OCI-LY7 (cell line): ENCODE results near the gene MAP7D1. TPM values are rescaled to one million over a fixed set of nuclear protein-coding genes. Genes with fewer than 3 reads are reported as not detected.

Source experiments
- BruUV-seq: library from RNA; stranded (reverse); fragments of 400-500 nt; replicated peaks from 2 replicates; lab custom pipeline; 2021; lab: Mats Ljungman, UMichigan
- CTCF ChIA-PET: fragments of 300-600 bp; sonication (Branson Sonifier 250); formaldehyde crosslinking; loops from one replicate; lab custom pipeline; 2022; ENCODE audit warnings: antibody characterized with exemption; ENCODE audit not compliant: unreplicated experiment; lab: Charles Lee
- POLR2A ChIA-PET: fragments of 300-600 bp; sonication (Branson Sonifier 250); formaldehyde crosslinking; loops from one replicate; lab custom pipeline; 2022; ENCODE audit warnings: antibody characterized with exemption; lab: Charles Lee
- DNase-seq: peaks from one replicate; pipeline ENCODE4 v3.0.0-alpha.2; 2015; ENCODE audit warnings: low spot score
- H2AFZ ChIP-seq: fragments of 200-600 bp; sonication (generic), shearing (Covaris generic); 2 replicates; pipeline ENCODE4 v1.6.1; 2014; ENCODE audit warnings: mild to moderate bottlenecking, antibody characterized with exemption, low read length, moderate library complexity
- H3K27ac ChIP-seq: fragments of 200-600 bp; sonication (generic); 2 replicates; pipeline ENCODE4 v1.5.1; 2014; ENCODE audit warnings: mixed run types, low read depth, mild to moderate bottlenecking, moderate library complexity, low read length, inconsistent platforms; ENCODE audit not compliant: poor library complexity, severe bottlenecking
- H3K36me3 ChIP-seq: fragments of 200-600 bp; sonication (generic); 2 replicates; pipeline ENCODE4 v1.6.1; 2014; ENCODE audit warnings: mild to moderate bottlenecking, antibody characterized with exemption, low read length, moderate library complexity, mixed read lengths; ENCODE audit not compliant: insufficient read depth
- H3K4me1 ChIP-seq: fragments of 200-600 bp; sonication (generic); 2 replicates; pipeline ENCODE4 v1.5.1; 2014; ENCODE audit warnings: mild to moderate bottlenecking, low read length; ENCODE audit not compliant: insufficient read depth, poor library complexity, severe bottlenecking
- H3K4me2 ChIP-seq: fragments of 200-600 bp; sonication (generic); 2 replicates; pipeline ENCODE4 v1.6.1; 2014; ENCODE audit warnings: mild to moderate bottlenecking, low read length
- H3K4me3 ChIP-seq: fragments of 200-600 bp; sonication (generic); 2 replicates; pipeline ENCODE4 v1.5.1; 2014; ENCODE audit warnings: mild to moderate bottlenecking, low read depth, low read length; ENCODE audit not compliant: poor library complexity, severe bottlenecking
- H3K79me2 ChIP-seq: fragments of 200-600 bp; sonication (generic); 2 replicates; pipeline ENCODE4 v1.6.1; 2016; ENCODE audit warnings: low read depth, mild to moderate bottlenecking, low read length, moderate library complexity, mixed read lengths; ENCODE audit not compliant: insufficient read depth
- H3K9me2 ChIP-seq: fragments of 200-600 bp; sonication (generic); 2 replicates; pipeline ENCODE4 v1.6.1; 2016; ENCODE audit warnings: mild to moderate bottlenecking, low read length, mixed read lengths; ENCODE audit not compliant: insufficient read depth
- H3K9me3 ChIP-seq: fragments of 200-600 bp; sonication (generic); 2 replicates; pipeline ENCODE4 v1.6.1; 2014; ENCODE audit warnings: mild to moderate bottlenecking, mixed run types, low read length, mixed read lengths
- H4K20me1 ChIP-seq: fragments of 200-600 bp; sonication (generic); 2 replicates; pipeline ENCODE4 v1.6.1; 2014; ENCODE audit warnings: mild to moderate bottlenecking, antibody characterized with exemption, low read length, moderate library complexity, mixed read lengths; ENCODE audit not compliant: insufficient read depth
- EZH2phosphoT487 ChIP-seq: fragments of 200-600 bp; sonication (generic); IDR thresholded peaks from 2 replicates; pipeline ENCODE4 v1.6.1; 2018; ENCODE audit warnings: low read depth, borderline replicate concordance, mild to moderate bottlenecking, mixed run types, antibody characterized with exemption, low read length, moderate library complexity, mixed read lengths
- intact Hi-C: fragments of 100-400 bp; cut with micrococcal nuclease; formaldehyde crosslinking; loops from one replicate; pipeline ENCODE4 v1.10.0; 2022; ENCODE audit not compliant: unreplicated experiment
- total RNA-seq, 2 experiments: library from RNA; depleted of rRNA in 1 of 2; stranded (reverse); fragments of >200 nt in 1 of 2; shearing (Covaris generic) in 1 of 2; gene quantifications; 2 replicates each; pipeline ENCODE4 v1.2.3, GENCODE V29; 2014 to 2022
- TF ChIP-seq, protein P1 (sequence below): fragments of 200-600 bp; sonication (generic); conservative IDR thresholded peaks from 2 replicates; pipeline ENCODE4 v1.5.1; 2014; ENCODE audit warnings: mild to moderate bottlenecking, antibody characterized with exemption, low read length, moderate library complexity, mixed read lengths

Gene MAP7D1
- total RNA-seq, 2 experiments from 2014 or later = 61.2 to 101 TPM

DNA sequence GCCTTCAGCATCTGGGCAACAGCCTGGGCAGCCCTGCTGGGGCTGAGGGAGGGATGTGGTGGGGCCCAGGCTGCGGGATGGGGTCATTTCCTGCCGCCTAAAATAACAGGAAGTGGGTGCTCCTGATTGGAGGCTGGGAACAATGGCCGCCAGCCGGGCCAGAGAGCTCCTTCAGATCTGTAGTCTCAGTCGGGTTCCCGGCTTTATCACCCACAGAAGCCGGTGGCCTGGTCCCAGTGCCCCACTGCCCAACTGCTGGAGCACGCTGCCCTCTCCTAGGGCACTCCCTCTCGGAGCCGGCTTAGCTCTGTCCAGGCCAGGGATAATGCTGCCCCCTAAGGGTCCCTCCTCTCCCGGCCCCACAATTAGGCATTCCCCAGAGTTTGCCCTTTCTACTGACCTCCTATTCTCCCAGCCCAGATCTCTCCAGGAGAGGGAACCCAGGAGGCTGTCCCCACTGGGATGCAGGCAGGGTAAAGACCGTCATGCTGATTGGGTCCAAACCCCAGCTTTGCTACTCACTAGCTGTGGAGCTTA is 5.1 kb downstream of the MAP7D1 start:
- Histone ChIP-seq H3K27ac (peak overlapping the region; percentile 87), H3K4me2 (peak overlapping the region; percentile 89), H3K9me2 (no peaks in the 10 kb centered on the region), H3K4me1 (peaks cover 64% of the 10 kb centered on the region), H4K20me1 (peaks cover 12% of the 10 kb centered on the region; the same call in 1 of the 2 replicates), H3K9me3 (no peaks in the 10 kb centered on the region), H3K4me3 (peak overlapping the region; percentile 65), H3K79me2 (peaks cover 96% of the 10 kb centered on the region), H2AFZ (no peak overlapping the region), H3K36me3 (peaks cover 23% of the 10 kb centered on the region; the same call in 1 of the 2 replicates)
- no peak for TF ChIP-seq EZH2phosphoT487
- TF ChIP-seq, protein P1, sequence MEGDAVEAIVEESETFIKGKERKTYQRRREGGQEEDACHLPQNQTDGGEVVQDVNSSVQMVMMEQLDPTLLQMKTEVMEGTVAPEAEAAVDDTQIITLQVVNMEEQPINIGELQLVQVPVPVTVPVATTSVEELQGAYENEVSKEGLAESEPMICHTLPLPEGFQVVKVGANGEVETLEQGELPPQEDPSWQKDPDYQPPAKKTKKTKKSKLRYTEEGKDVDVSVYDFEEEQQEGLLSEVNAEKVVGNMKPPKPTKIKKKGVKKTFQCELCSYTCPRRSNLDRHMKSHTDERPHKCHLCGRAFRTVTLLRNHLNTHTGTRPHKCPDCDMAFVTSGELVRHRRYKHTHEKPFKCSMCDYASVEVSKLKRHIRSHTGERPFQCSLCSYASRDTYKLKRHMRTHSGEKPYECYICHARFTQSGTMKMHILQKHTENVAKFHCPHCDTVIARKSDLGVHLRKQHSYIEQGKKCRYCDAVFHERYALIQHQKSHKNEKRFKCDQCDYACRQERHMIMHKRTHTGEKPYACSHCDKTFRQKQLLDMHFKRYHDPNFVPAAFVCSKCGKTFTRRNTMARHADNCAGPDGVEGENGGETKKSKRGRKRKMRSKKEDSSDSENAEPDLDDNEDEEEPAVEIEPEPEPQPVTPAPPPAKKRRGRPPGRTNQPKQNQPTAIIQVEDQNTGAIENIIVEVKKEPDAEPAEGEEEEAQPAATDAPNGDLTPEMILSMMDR = peak; percentile 70
- POLR2A ChIA-PET = interaction anchor here (1.5 to 2.5 kb wide), 3 partner anchors 11 to 145 kb away, joined by 5 to 13 read pairs (median 5); partner anchors contain the start of genes SH3D21 and TRAPPC3
- BruUV-seq = no TSS peak
- CTCF ChIA-PET = interaction anchor here (0.6 to 2.1 kb wide), 4 partner anchors 10 to 63 kb away, joined by 3 to 9 read pairs (median 3); partner anchors contain the start of gene THRAP3
- intact Hi-C loops = no loop called here
- DNase-seq = peak; percentile 79

GRCh38 chr1:36161641-36162531 is 5.9 kb downstream of the MAP7D1 start:
- H3K4me2 ChIP-seq = peak overlapping the region; percentile 89
- no peak for TF ChIP-seq EZH2phosphoT487
- TF ChIP-seq, protein P1 = no peak
- CTCF ChIA-PET = interaction anchor here (2.1 kb wide), 1 partner anchor 26 kb away, joined by 9 read pairs; no protein-coding TSS in a partner anchor
- H3K27ac ChIP-seq = peak overlapping the region; percentile 87
- peaks cover 27% of the 10 kb centered on the region; the same call in 1 of the 2 replicates for H3K36me3 ChIP-seq
- peak; percentile 69 for DNase-seq
- no peaks in the 10 kb centered on the region for H3K9me3 ChIP-seq
- peaks cover 93% of the 10 kb centered on the region for H3K79me2 ChIP-seq
- peaks cover 13% of the 10 kb centered on the region; the same call in 1 of the 2 replicates for H4K20me1 ChIP-seq
- BruUV-seq = no TSS peak
- no peaks in the 10 kb centered on the region for H3K9me2 ChIP-seq
- H3K4me1 ChIP-seq = peaks cover 69% of the 10 kb centered on the region
- H2AFZ ChIP-seq = no peak overlapping the region
- POLR2A ChIA-PET = interaction anchor here (0.6 to 2.5 kb wide), 6 partner anchors 11 to 144 kb away, joined by 3 to 13 read pairs (median 5); partner anchors contain the start of genes SH3D21 and TRAPPC3
- H3K4me3 ChIP-seq = peak overlapping the region; percentile 65
- intact Hi-C loops = no loop called here
